MCF 10A (cell line): ENCODE results near the gene SPATA25. TPM values are rescaled to one million over a fixed set of nuclear protein-coding genes. Genes with fewer than 3 reads are reported as not detected.
A peak's percentile ranks its signal among the peaks of the same experiment; 100 is the strongest.

Source experiments
- BruUV-seq: library from RNA; stranded (reverse); fragments of 400-500 nt; replicated peaks from 2 replicates; lab custom pipeline; 2021; lab: Mats Ljungman, UMichigan
- CTCF ChIA-PET: fragments of 300-600 bp; sonication (Branson Sonifier 250); formaldehyde crosslinking; extraction: SDS; loops from one replicate; lab custom pipeline; 2021; ENCODE audit warnings: antibody characterized with exemption, inconsistent platforms; lab: Yijun Ruan, JAX
- POLR2A ChIA-PET: fragments of 300-600, 350-650 bp; sonication (Branson Sonifier 250); formaldehyde crosslinking; extraction: SDS; loops from one replicate; lab custom pipeline; 2020; ENCODE audit warnings: antibody characterized with exemption, inconsistent platforms; lab: Yijun Ruan, JAX
- DNase-seq: peaks from one replicate; pipeline ENCODE4 v3.0.0-alpha.2; 2018; ENCODE audit not compliant: unreplicated experiment
- H3K27ac Mint-ChIP-seq: one replicate; pipeline ENCODE4 v1.8.0; 2022; ENCODE audit warnings: mild to moderate bottlenecking, low read depth, mixed read lengths; ENCODE audit not compliant: unreplicated experiment
- H3K27me3 Mint-ChIP-seq: one replicate; pipeline ENCODE4 v1.8.0; 2022; ENCODE audit warnings: mixed read lengths; ENCODE audit not compliant: insufficient read depth, unreplicated experiment
- H3K36me3 Mint-ChIP-seq: one replicate; pipeline ENCODE4 v1.8.0; 2022; ENCODE audit warnings: mild to moderate bottlenecking, moderate library complexity, mixed read lengths; ENCODE audit not compliant: insufficient read depth, unreplicated experiment
- H3K4me1 Mint-ChIP-seq: one replicate; pipeline ENCODE4 v1.8.0; 2022; ENCODE audit warnings: mixed read lengths; ENCODE audit not compliant: insufficient read depth, unreplicated experiment
- H3K4me3 Mint-ChIP-seq: one replicate; pipeline ENCODE4 v1.8.0; 2022; ENCODE audit warnings: mild to moderate bottlenecking, moderate library complexity, mixed read lengths; ENCODE audit not compliant: unreplicated experiment
- H3K9me3 Mint-ChIP-seq: one replicate; pipeline ENCODE4 v1.8.0; 2022; ENCODE audit warnings: mixed read lengths; ENCODE audit not compliant: unreplicated experiment
- CTCF ChIP-seq: fragments of 200-600 bp; IDR thresholded peaks from one replicate; pipeline ENCODE4 v1.8.0; 2022; ENCODE audit warnings: antibody characterized with exemption, mild to moderate bottlenecking; ENCODE audit not compliant: unreplicated experiment
- intact Hi-C: fragments of 100-400 bp; cut with micrococcal nuclease; formaldehyde crosslinking; loops from 2 replicates; pipeline ENCODE4 v1.14.1; 2022
- total RNA-seq: library from RNA; stranded (reverse); gene quantifications from 2 replicates; pipeline ENCODE4 v1.2.3, GENCODE V29; 2022

Gene SPATA25
- total RNA-seq, 1 experiment from 2014 or later = 0.72 TPM

- no peak for DNase-seq
- Mint-ChIP-seq H3K27me3 (no peaks in the 10 kb centered on the region), H3K9me3 (no peaks in the 10 kb centered on the region), H3K36me3 (no peaks in the 10 kb centered on the region), H3K4me1 (peaks cover 14% of the 10 kb centered on the region), H3K4me3 (no peak overlapping the region), H3K27ac (no peak overlapping the region)
- BruUV-seq = no TSS peak
- intact Hi-C loops = no loop called here
- ChIA-PET CTCF (interaction anchor here (0.9 to 1.4 kb wide), 2 partner anchors 21 to 26 kb away, joined by 3 to 7 read pairs; no protein-coding TSS in a partner anchor), POLR2A (interaction anchor here (0.6 kb wide), 1 partner anchor 32 kb away, joined by 3 read pairs; no protein-coding TSS in a partner anchor)
- no peak for TF ChIP-seq CTCF
Measured at GRCh38 chr20:45907219-45907948, 20.0 kb upstream of the SPATA25 start.

GRCh38 chr20:45905505-45906079 is 18.2 kb upstream of the SPATA25 start:
- BruUV-seq = no TSS peak
- peak overlapping the region; percentile 2 for H3K4me3 Mint-ChIP-seq
- H3K36me3 Mint-ChIP-seq = no peaks in the 10 kb centered on the region
- DNase-seq = peak; percentile 91
- intact Hi-C loops = no loop called here
- no peaks in the 10 kb centered on the region for H3K27me3 Mint-ChIP-seq
- H3K9me3 Mint-ChIP-seq = no peaks in the 10 kb centered on the region
- peak overlapping the region; percentile 55 for H3K27ac Mint-ChIP-seq
- H3K4me1 Mint-ChIP-seq = peaks cover 9% of the 10 kb centered on the region
- CTCF ChIA-PET = interaction anchor here (0.6 to 1.4 kb wide), 7 partner anchors 14 to 95 kb away, joined by 3 to 5 read pairs (median 4); partner anchors contain the start of gene CTSA
- POLR2A ChIA-PET = interaction anchor here (0.6 to 2.9 kb wide), 26 partner anchors 9 to 1189 kb away, joined by 3 to 49 read pairs (median 4); partner anchors contain the start of genes CTSA, NEURL2, PCIF1 and SNX21
- TF ChIP-seq CTCF = no peak

- ChIA-PET CTCF (interaction anchor here (0.6 to 1.4 kb wide), 8 partner anchors 13 to 614 kb away, joined by 3 to 5 read pairs (median 4); partner anchors contain the start of gene CTSA), POLR2A (interaction anchor here (0.6 to 2.9 kb wide), 24 partner anchors 10 to 1188 kb away, joined by 3 to 49 read pairs (median 4); partner anchors contain the start of genes CTSA, NEURL2, PCIF1 and SNX21)
- BruUV-seq = no TSS peak
- Mint-ChIP-seq H3K9me3 (no peaks in the 10 kb centered on the region), H3K4me1 (peaks cover 8% of the 10 kb centered on the region), H3K27ac (no peak overlapping the region), H3K4me3 (no peak overlapping the region), H3K27me3 (no peaks in the 10 kb centered on the region), H3K36me3 (no peaks in the 10 kb centered on the region)
- DNase-seq = no peak
- intact Hi-C loops = no loop called here
- TF ChIP-seq CTCF = no peak
Measured at GRCh38 chr20:45904583-45905504, 17.4 kb upstream of the SPATA25 start.
